Fibroblast of villous mesenchyme (primary cell): Measurements from ENCODE around the gene SLC12A7. TPM values are rescaled to one million over a fixed set of nuclear protein-coding genes. Genes with fewer than 3 reads are reported as not detected.

Source experiments
- DNase-seq: peaks from one replicate; pipeline ENCODE4 v3.0.0-alpha.2; 2010; ENCODE audit warnings: low read depth
- H3K4me3 ChIP-seq: 2 replicates; pipeline ENCODE4 v1.5.1; 2011; ENCODE audit warnings: low read depth, mild to moderate bottlenecking, low read length
- CTCF ChIP-seq: IDR thresholded peaks from 2 replicates; pipeline ENCODE4 v1.5.1; 2012; ENCODE audit warnings: low read depth, mild to moderate bottlenecking, low read length; ENCODE audit not compliant: insufficient read depth
- total RNA-seq: library from RNA; depleted of rRNA; stranded (reverse); fragments of >200 nt; gene quantifications from 2 replicates; pipeline ENCODE4 v1.2.3, GENCODE V29; 2012

Gene SLC12A7
- total RNA-seq, 1 donor, result 9.5 TPM

GRCh38 chr5:1067141-1068121 is 44.4 kb downstream of the SLC12A7 start:
- TF ChIP-seq CTCF, result no peak
- no peak for DNase-seq
- H3K4me3 ChIP-seq, result no peak overlapping the region

GRCh38 chr5:1066676-1067075 is 45.2 kb downstream of the SLC12A7 start:
- TF ChIP-seq CTCF, result no peak
- H3K4me3 ChIP-seq, result no peak overlapping the region
- no peak for DNase-seq

- H3K4me3 ChIP-seq, result no peak overlapping the region
- no peak for DNase-seq
- TF ChIP-seq CTCF, result no peak
Measured at GRCh38 chr5:1065891-1066650, 45.8 kb downstream of the SLC12A7 start.

- no peak overlapping the region for H3K4me3 ChIP-seq
- no peak for TF ChIP-seq CTCF
- DNase-seq, result no peak
Measured at GRCh38 chr5:1065143-1065750, 46.6 kb downstream of the SLC12A7 start.

- no peak for DNase-seq
- no peak for TF ChIP-seq CTCF
Measured at GRCh38 chr5:1064383-1065142, 47.3 kb downstream of the SLC12A7 start.

GRCh38 chr5:1063661-1064382 is 48.0 kb downstream of the SLC12A7 start:
- no peak overlapping the region for H3K4me3 ChIP-seq
- DNase-seq, result no peak
- TF ChIP-seq CTCF, result no peak

More at GRCh38 chr5:1064383-1065142, 47.3 kb downstream of the SLC12A7 start:
- H3K4me3 ChIP-seq, result no peak overlapping the region
